Gastroesophageal sphincter (tissue), 4 donors: ENCODE data around the gene GDF2. TPM values are rescaled to one million over a fixed set of nuclear protein-coding genes. Genes with fewer than 3 reads are reported as not detected.

ENCODE experiments used
- ATAC-seq: fragments of 150-250 bp; one replicate; pipeline ENCODE4 v1.9.1; 2016; ENCODE audit warnings: mild to moderate bottlenecking, moderate library complexity
- H3K27ac ChIP-seq, 4 donors: fragments of 200-600 bp; sonication (generic) in 3 of 4; 1 replicate in 3 of 4; 2 replicates in 1 of 4; pipeline ENCODE4 v1.5.1; 2016 to 2019
- H3K27me3 ChIP-seq: fragments of 200-600 bp; sonication (generic); one replicate; pipeline ENCODE4 v1.5.1; 2019
- H3K36me3 ChIP-seq, 2 donors: fragments of 200-600 bp; sonication (generic); one replicate each; pipeline ENCODE4 v1.5.1; 2019; ENCODE audit warnings: control low read depth in 1 of 2
- H3K4me1 ChIP-seq, 3 donors: fragments of 200-600 bp; sonication (generic); 1 replicate in 2 of 3; 2 replicates in 1 of 3; pipeline ENCODE4 v1.5.1; 2016 to 2019; ENCODE audit warnings: control low read depth in 2 of 3
- H3K4me3 ChIP-seq, 2 donors: fragments of 200-600 bp; sonication (generic); one replicate each; pipeline ENCODE4 v1.5.1; 2019; ENCODE audit warnings: mild to moderate bottlenecking in 1 of 2, moderate library complexity in 1 of 2
- H3K9me3 ChIP-seq, 3 donors: fragments of 200-600 bp; sonication (generic); one replicate each; pipeline ENCODE4 v1.5.1; 2017 to 2019; ENCODE audit warnings: control low read depth in 2 of 3
- CTCF ChIP-seq, 4 experiments: fragments of 200-600 bp in 2 of 4; fragments of 450-650 bp in 2 of 4; sonication (generic) in 1 of 4; IDR thresholded peaks; one replicate each; pipeline ENCODE4 v1.5.1; 2017 to 2019; ENCODE audit warnings: antibody characterized with exemption in 4 of 4, mild to moderate bottlenecking in 2 of 4, moderate library complexity in 2 of 4
- EP300 ChIP-seq: sonication (generic); formaldehyde crosslinking; IDR thresholded peaks from one replicate; pipeline ENCODE4 v1.6.1; 2017; ENCODE audit warnings: antibody characterized with exemption, mild to moderate bottlenecking
- POLR2A ChIP-seq, 2 donors: fragments of 450-650 bp; IDR thresholded peaks; one replicate each; pipeline ENCODE4 v1.6.1; 2017; ENCODE audit warnings: antibody characterized with exemption in 2 of 2, mild to moderate bottlenecking in 2 of 2, moderate library complexity in 1 of 2
- POLR2AphosphoS5 ChIP-seq: sonication (generic); formaldehyde crosslinking; IDR thresholded peaks from one replicate; pipeline ENCODE4 v1.6.1; 2017; ENCODE audit warnings: antibody characterized with exemption
- WGBS, 2 donors: methylation state at CpG; one replicate each; pipeline ENCODE4 v1.1.5; 2018; ENCODE audit warnings: low coverage in 1 of 2; 5-methylcytosine and 5-hydroxymethylcytosine counted together
- total RNA-seq, 4 donors: library from RNA; depleted of rRNA; stranded (reverse); fragments of >200 nt; gene quantifications; one replicate each; pipeline ENCODE4 v1.1.0, GENCODE V29; 2016

Gene GDF2
- total RNA-seq, 4 donors from 2014 or later = not detected

GRCh38 chr10:47344996-47345870 is 23.0 kb downstream of the GDF2 start:
- Histone ChIP-seq H3K9me3 (no peaks in the 10 kb centered on the region), H3K27ac (no peak overlapping the region), H3K4me1 (no peaks in the 10 kb centered on the region), H3K36me3 (no peaks in the 10 kb centered on the region), H3K27me3 (peaks cover 8% of the 10 kb centered on the region), H3K4me3 (no peak overlapping the region)
- no peak for ATAC-seq
- TF ChIP-seq CTCF (IDR thresholded peaks at IDR 0.05) = no peak
- TF ChIP-seq EP300 = no peak
- TF ChIP-seq POLR2AphosphoS5 = no peak
- TF ChIP-seq POLR2A (IDR thresholded peaks at IDR 0.05) = no peak
- WGBS, 2 donors = 87 to 92% methylated on average over 7 to 10 of the region's 13 CpGs

DNA sequence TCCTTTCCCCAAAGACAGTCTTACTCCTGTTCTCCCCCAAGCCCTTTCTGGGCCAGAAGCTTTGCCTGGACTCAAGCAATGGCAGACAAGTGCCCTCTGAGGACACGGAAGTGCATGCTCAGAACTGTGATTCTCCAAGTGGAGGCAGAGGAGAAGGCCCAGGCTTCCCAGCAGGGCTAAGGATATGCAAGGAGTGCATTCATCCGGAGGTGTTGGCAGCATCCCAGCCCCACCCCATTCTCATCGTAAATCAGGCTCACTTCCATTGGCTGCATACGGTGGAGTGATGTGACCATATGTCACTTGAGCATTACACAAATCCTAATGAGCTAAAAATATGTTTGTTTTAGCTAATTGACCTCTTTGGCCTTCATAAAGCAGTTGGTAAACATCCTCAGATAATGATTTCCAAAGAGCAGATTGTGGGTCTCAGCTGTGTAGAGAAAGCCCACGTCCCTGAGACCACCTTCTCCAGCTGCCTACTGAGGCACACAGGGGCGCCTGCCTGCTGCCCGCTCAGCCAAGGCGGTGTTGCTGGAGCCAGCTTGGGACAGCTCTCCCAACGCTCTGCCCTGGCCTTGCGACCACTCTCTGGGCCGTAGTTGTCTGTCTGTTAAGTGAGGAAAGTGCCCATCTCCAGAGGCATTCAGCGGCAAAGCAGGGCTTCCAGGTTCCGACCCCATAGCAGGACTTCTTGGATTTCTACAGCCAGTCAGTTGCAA is 24.5 kb downstream of the GDF2 start:
- TF ChIP-seq POLR2AphosphoS5 (no peak), POLR2A (IDR thresholded peaks at IDR 0.05) (no peak), CTCF (IDR thresholded peaks at IDR 0.05) (no peak), EP300 (no peak)
- Histone ChIP-seq H3K4me3 (no peak overlapping the region), H3K27me3 (no peaks in the 10 kb centered on the region), H3K4me1 (no peaks in the 10 kb centered on the region), H3K36me3 (no peaks in the 10 kb centered on the region), H3K27ac (no peak overlapping the region), H3K9me3 (no peaks in the 10 kb centered on the region)
- ATAC-seq = no peak
- 81% methylated on average over 12 of the region's 13 CpGs; no CpG with 5 or more reads in 1 of the 2 donors for WGBS, 2 donors

GRCh38 chr10:47347303-47347675 is 25.0 kb downstream of the GDF2 start:
- WGBS, 2 donors = 100% methylated on average over 1 of the region's 4 CpGs; no CpG with 5 or more reads in 1 of the 2 donors
- H3K4me1 ChIP-seq = no peaks in the 10 kb centered on the region
- ATAC-seq = no peak
- no peaks in the 10 kb centered on the region for H3K9me3 ChIP-seq
- H3K27me3 ChIP-seq = no peaks in the 10 kb centered on the region
- no peaks in the 10 kb centered on the region for H3K36me3 ChIP-seq
- no peak overlapping the region for H3K4me3 ChIP-seq
- no peak for TF ChIP-seq CTCF (IDR thresholded peaks at IDR 0.05)
- no peak for TF ChIP-seq POLR2A (IDR thresholded peaks at IDR 0.05)
- no peak for TF ChIP-seq POLR2AphosphoS5
- no peak for TF ChIP-seq EP300
- no peak overlapping the region for H3K27ac ChIP-seq

DNA sequence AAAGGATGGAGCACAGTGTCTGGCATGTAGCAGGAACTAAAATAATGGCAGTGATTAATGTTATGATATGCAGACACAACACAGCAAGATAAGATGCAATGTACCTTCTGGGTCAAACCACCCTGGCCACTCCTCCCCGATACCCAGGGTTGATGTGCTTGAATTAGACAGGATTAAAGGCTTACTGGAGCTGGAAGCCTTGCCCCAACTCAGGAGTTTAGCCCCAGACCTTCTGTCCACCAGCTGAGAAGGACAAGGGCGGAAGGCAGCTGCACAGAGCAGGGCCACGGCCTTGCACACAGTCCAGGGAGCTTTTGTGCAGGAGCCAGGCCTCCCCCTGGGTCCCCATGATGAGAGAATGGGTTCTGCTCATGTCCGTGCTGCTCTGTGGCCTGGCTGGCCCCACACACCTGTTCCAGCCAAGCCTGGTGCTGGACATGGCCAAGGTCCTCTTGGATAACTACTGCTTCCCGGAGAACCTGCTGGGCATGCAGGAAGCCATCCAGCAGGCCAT is 25.9 kb downstream of the GDF2 start, which contains the start of gene RBP3:
RBP3 (plus strand) TSS at position 226 of the 514 bp plus-strand sequence; CDS start at position 348, 122 bp downstream.
- H3K9me3 ChIP-seq = no peaks in the 10 kb centered on the region
- TF ChIP-seq CTCF (IDR thresholded peaks at IDR 0.05) = no peak
- no peak for TF ChIP-seq EP300
- no peak for TF ChIP-seq POLR2A (IDR thresholded peaks at IDR 0.05)
- no peak for TF ChIP-seq POLR2AphosphoS5
- H3K36me3 ChIP-seq = no peaks in the 10 kb centered on the region
- H3K27ac ChIP-seq = no peak within 1 kb of the TSS
- H3K27me3 ChIP-seq = no peaks in the 10 kb centered on the region
- no peak for ATAC-seq
- H3K4me1 ChIP-seq = no peaks in the 10 kb centered on the region
- H3K4me3 ChIP-seq = no peak within 1 kb of the TSS
- 80% methylated on average over 1 of the region's 5 CpGs; no CpG with 5 or more reads in 1 of the 2 donors for WGBS, 2 donors
